B cell (primary cell): ENCODE results near the gene KLF7.

Source experiments
- EZH2 ChIP-seq: IDR thresholded peaks from 2 replicates; pipeline ENCODE4 v1.6.1; 2012; ENCODE audit warnings: borderline replicate concordance, low read depth, mild to moderate bottlenecking, moderate library complexity, low read length; ENCODE audit not compliant: insufficient read depth, poor library complexity, severe bottlenecking
- TF ChIP-seq, protein P1 (sequence below): fragments of 200-600 bp; IDR thresholded peaks from one replicate; pipeline ENCODE4 v1.8.0; 2022; ENCODE audit warnings: antibody characterized with exemption, mild to moderate bottlenecking

DNA sequence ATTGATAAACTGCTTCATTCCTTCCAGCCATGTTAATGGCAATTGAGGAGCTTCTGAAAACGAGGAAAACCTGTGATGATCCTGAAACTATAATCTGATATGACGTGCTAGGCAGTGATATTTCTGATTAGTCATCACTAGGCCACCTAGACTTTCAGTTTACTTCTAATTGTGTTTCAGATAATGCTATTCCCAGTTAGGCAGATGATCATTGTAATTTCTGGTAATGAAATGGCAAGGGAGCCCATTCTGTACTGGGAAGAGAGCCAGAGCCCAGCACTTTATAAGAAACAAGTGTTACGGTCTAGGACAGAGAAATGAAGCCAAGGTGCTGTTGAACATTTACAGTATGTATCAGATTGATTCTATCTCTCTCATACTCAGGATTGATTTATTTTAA, 120.2 kb downstream of the KLF7 start:
- TF ChIP-seq, protein P1, sequence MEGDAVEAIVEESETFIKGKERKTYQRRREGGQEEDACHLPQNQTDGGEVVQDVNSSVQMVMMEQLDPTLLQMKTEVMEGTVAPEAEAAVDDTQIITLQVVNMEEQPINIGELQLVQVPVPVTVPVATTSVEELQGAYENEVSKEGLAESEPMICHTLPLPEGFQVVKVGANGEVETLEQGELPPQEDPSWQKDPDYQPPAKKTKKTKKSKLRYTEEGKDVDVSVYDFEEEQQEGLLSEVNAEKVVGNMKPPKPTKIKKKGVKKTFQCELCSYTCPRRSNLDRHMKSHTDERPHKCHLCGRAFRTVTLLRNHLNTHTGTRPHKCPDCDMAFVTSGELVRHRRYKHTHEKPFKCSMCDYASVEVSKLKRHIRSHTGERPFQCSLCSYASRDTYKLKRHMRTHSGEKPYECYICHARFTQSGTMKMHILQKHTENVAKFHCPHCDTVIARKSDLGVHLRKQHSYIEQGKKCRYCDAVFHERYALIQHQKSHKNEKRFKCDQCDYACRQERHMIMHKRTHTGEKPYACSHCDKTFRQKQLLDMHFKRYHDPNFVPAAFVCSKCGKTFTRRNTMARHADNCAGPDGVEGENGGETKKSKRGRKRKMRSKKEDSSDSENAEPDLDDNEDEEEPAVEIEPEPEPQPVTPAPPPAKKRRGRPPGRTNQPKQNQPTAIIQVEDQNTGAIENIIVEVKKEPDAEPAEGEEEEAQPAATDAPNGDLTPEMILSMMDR: no peak
- no peak for TF ChIP-seq EZH2
